Stimulated activated naive CD8-positive, alpha-beta T cell treated with anti-CD3 and anti-CD28 coated beads, Interleukin-15, Interleukin-2, amounts not matched to agents 100 ng/mL and 50 ng/mL, for 24 hours (primary cell): ENCODE results near the gene NEMP2.

Experiments used
- H3K27ac Mint-ChIP-seq: one replicate; pipeline ENCODE4 v1.8.0; 2021; ENCODE audit warnings: mild to moderate bottlenecking, mixed read lengths
- H3K27me3 Mint-ChIP-seq: one replicate; pipeline ENCODE4 v1.8.0; 2021; ENCODE audit warnings: mixed read lengths
- H3K36me3 Mint-ChIP-seq: one replicate; pipeline ENCODE4 v1.8.0; 2021; ENCODE audit warnings: low read depth, mixed read lengths
- H3K4me1 Mint-ChIP-seq: one replicate; pipeline ENCODE4 v1.8.0; 2021; ENCODE audit warnings: low read depth, mixed read lengths
- H3K4me3 Mint-ChIP-seq: one replicate; pipeline ENCODE4 v1.8.0; 2021; ENCODE audit warnings: mild to moderate bottlenecking, mixed read lengths
- H3K9me3 Mint-ChIP-seq: one replicate; pipeline ENCODE4 v1.8.0; 2021; ENCODE audit warnings: mixed read lengths

The NEMP2 gene

GRCh38 chr2:190534310-190535120, at the start of gene NEMP2:
Gene NEMP2 (minus strand): TSS chr2:190534722. CDS start chr2:190534655, 67 bp downstream.
- Mint-ChIP-seq H3K4me1 (peaks cover 62% of the 10 kb centered on the region), H3K4me3 (peak within 1 kb of the TSS; percentile 96), H3K9me3 (peaks cover 23% of the 10 kb centered on the region), H3K27ac (peak within 1 kb of the TSS; percentile 99), H3K36me3 (peaks cover 37% of the 10 kb centered on the region), H3K27me3 (no peaks in the 10 kb centered on the region)

- Mint-ChIP-seq H3K9me3 (no peaks in the 10 kb centered on the region), H3K27ac (no peak overlapping the region), H3K27me3 (no peaks in the 10 kb centered on the region), H3K4me3 (no peak overlapping the region), H3K4me1 (peaks cover 8% of the 10 kb centered on the region), H3K36me3 (no peaks in the 10 kb centered on the region)
Measured at GRCh38 chr2:190583507-190584337, 49.2 kb upstream of the NEMP2 start.

- Mint-ChIP-seq H3K4me1 (peaks cover 16% of the 10 kb centered on the region), H3K27ac (no peak overlapping the region), H3K4me3 (no peak overlapping the region)
Measured at GRCh38 chr2:190582736-190583506, 48.4 kb upstream of the NEMP2 start.

GRCh38 chr2:190582019-190582418, 47.5 kb upstream of the NEMP2 start:
- H3K27me3 Mint-ChIP-seq = no peaks in the 10 kb centered on the region
- no peaks in the 10 kb centered on the region for H3K9me3 Mint-ChIP-seq
- no peaks in the 10 kb centered on the region for H3K36me3 Mint-ChIP-seq
- peaks cover 18% of the 10 kb centered on the region for H3K4me1 Mint-ChIP-seq
- H3K27ac Mint-ChIP-seq = no peak overlapping the region
- no peak overlapping the region for H3K4me3 Mint-ChIP-seq

More at GRCh38 chr2:190582736-190583506, 48.4 kb upstream of the NEMP2 start:
- Mint-ChIP-seq H3K27me3 (no peaks in the 10 kb centered on the region), H3K36me3 (no peaks in the 10 kb centered on the region), H3K9me3 (no peaks in the 10 kb centered on the region)

GRCh38 chr2:190579915-190580846, 45.7 kb upstream of the NEMP2 start:
- H3K27ac Mint-ChIP-seq = no peak overlapping the region
- H3K36me3 Mint-ChIP-seq = no peaks in the 10 kb centered on the region
- no peaks in the 10 kb centered on the region for H3K9me3 Mint-ChIP-seq
- no peaks in the 10 kb centered on the region for H3K27me3 Mint-ChIP-seq
- H3K4me3 Mint-ChIP-seq = no peak overlapping the region
- H3K4me1 Mint-ChIP-seq = peaks cover 22% of the 10 kb centered on the region

GRCh38 chr2:190579058-190579410, 44.5 kb upstream of the NEMP2 start:
- no peak overlapping the region for H3K27ac Mint-ChIP-seq
- H3K27me3 Mint-ChIP-seq = no peaks in the 10 kb centered on the region
- H3K4me3 Mint-ChIP-seq = no peak overlapping the region
- H3K36me3 Mint-ChIP-seq = no peaks in the 10 kb centered on the region
- H3K9me3 Mint-ChIP-seq = no peaks in the 10 kb centered on the region
- peaks cover 25% of the 10 kb centered on the region for H3K4me1 Mint-ChIP-seq

- Mint-ChIP-seq H3K4me1 (peaks cover 25% of the 10 kb centered on the region), H3K9me3 (no peaks in the 10 kb centered on the region), H3K27ac (peak overlapping the region; percentile 2), H3K27me3 (no peaks in the 10 kb centered on the region), H3K36me3 (no peaks in the 10 kb centered on the region), H3K4me3 (no peak overlapping the region)
Measured at GRCh38 chr2:190578158-190579057, 43.9 kb upstream of the NEMP2 start.

- Mint-ChIP-seq H3K27ac (no peak overlapping the region), H3K4me1 (peaks cover 21% of the 10 kb centered on the region), H3K4me3 (no peak overlapping the region), H3K36me3 (no peaks in the 10 kb centered on the region), H3K27me3 (no peaks in the 10 kb centered on the region), H3K9me3 (no peaks in the 10 kb centered on the region)
Measured at GRCh38 chr2:190576573-190576972, 42.1 kb upstream of the NEMP2 start.

GRCh38 chr2:190575263-190575662, 40.7 kb upstream of the NEMP2 start:
- Mint-ChIP-seq H3K27ac (no peak overlapping the region), H3K36me3 (no peaks in the 10 kb centered on the region), H3K9me3 (no peaks in the 10 kb centered on the region), H3K4me3 (no peak overlapping the region), H3K27me3 (no peaks in the 10 kb centered on the region), H3K4me1 (peaks cover 21% of the 10 kb centered on the region)

GRCh38 chr2:190574169-190574568, 39.6 kb upstream of the NEMP2 start:
- H3K27ac Mint-ChIP-seq = no peak overlapping the region
- no peak overlapping the region for H3K4me3 Mint-ChIP-seq
- peaks cover 21% of the 10 kb centered on the region for H3K4me1 Mint-ChIP-seq
- H3K27me3 Mint-ChIP-seq = no peaks in the 10 kb centered on the region
- no peaks in the 10 kb centered on the region for H3K9me3 Mint-ChIP-seq
- H3K36me3 Mint-ChIP-seq = no peaks in the 10 kb centered on the region

GRCh38 chr2:190572246-190572645, 37.7 kb upstream of the NEMP2 start:
- H3K36me3 Mint-ChIP-seq = peaks cover 7% of the 10 kb centered on the region
- H3K27ac Mint-ChIP-seq = no peak overlapping the region
- H3K4me3 Mint-ChIP-seq = no peak overlapping the region
- peaks cover 8% of the 10 kb centered on the region for H3K4me1 Mint-ChIP-seq
- H3K9me3 Mint-ChIP-seq = peaks cover 7% of the 10 kb centered on the region
- H3K27me3 Mint-ChIP-seq = no peaks in the 10 kb centered on the region

- Mint-ChIP-seq H3K4me3 (no peak overlapping the region), H3K27me3 (no peaks in the 10 kb centered on the region), H3K27ac (no peak overlapping the region), H3K9me3 (peaks cover 13% of the 10 kb centered on the region), H3K36me3 (peaks cover 12% of the 10 kb centered on the region), H3K4me1 (peaks cover 8% of the 10 kb centered on the region)
Measured at GRCh38 chr2:190571686-190572085, 37.2 kb upstream of the NEMP2 start.

GRCh38 chr2:190570871-190571270, 36.3 kb upstream of the NEMP2 start:
- Mint-ChIP-seq H3K27me3 (no peaks in the 10 kb centered on the region), H3K4me3 (no peak overlapping the region), H3K36me3 (peaks cover 12% of the 10 kb centered on the region), H3K27ac (no peak overlapping the region), H3K4me1 (peaks cover 8% of the 10 kb centered on the region), H3K9me3 (peaks cover 15% of the 10 kb centered on the region)
